Uterus (tissue), 2 donors: ENCODE results near the gene WDSUB1.

Experiments
- POLR2A ChIP-seq, 2 donors: fragments of 450-650 bp; IDR thresholded peaks; one replicate each; pipeline ENCODE4 v1.6.1; 2016; ENCODE audit warnings: antibody characterized with exemption in 2 of 2, mild to moderate bottlenecking in 1 of 2, moderate library complexity in 1 of 2
- TF ChIP-seq, protein P1 (sequence below), 4 experiments: fragments of 200-600 bp in 2 of 4; fragments of 450-650 bp in 2 of 4; sonication (generic) in 2 of 4; IDR thresholded peaks; one replicate each; pipeline ENCODE4 v1.5.1; 2016 to 2019; ENCODE audit warnings: antibody characterized with exemption in 4 of 4, mild to moderate bottlenecking in 2 of 4, moderate library complexity in 1 of 4

GRCh38 chr2:159218389-159218788 is 68.1 kb downstream of the WDSUB1 start:
- no peak for TF ChIP-seq POLR2A (IDR thresholded peaks at IDR 0.05)
- TF ChIP-seq, protein P1, sequence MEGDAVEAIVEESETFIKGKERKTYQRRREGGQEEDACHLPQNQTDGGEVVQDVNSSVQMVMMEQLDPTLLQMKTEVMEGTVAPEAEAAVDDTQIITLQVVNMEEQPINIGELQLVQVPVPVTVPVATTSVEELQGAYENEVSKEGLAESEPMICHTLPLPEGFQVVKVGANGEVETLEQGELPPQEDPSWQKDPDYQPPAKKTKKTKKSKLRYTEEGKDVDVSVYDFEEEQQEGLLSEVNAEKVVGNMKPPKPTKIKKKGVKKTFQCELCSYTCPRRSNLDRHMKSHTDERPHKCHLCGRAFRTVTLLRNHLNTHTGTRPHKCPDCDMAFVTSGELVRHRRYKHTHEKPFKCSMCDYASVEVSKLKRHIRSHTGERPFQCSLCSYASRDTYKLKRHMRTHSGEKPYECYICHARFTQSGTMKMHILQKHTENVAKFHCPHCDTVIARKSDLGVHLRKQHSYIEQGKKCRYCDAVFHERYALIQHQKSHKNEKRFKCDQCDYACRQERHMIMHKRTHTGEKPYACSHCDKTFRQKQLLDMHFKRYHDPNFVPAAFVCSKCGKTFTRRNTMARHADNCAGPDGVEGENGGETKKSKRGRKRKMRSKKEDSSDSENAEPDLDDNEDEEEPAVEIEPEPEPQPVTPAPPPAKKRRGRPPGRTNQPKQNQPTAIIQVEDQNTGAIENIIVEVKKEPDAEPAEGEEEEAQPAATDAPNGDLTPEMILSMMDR (IDR thresholded peaks at IDR 0.05): no peak
